ENCODE data around the gene ACTRT2.

GRCh38 chr1:3026124-3026523 is 4.9 kb downstream of the ACTRT2 start:
- TF ChIP-seq, protein P1, sequence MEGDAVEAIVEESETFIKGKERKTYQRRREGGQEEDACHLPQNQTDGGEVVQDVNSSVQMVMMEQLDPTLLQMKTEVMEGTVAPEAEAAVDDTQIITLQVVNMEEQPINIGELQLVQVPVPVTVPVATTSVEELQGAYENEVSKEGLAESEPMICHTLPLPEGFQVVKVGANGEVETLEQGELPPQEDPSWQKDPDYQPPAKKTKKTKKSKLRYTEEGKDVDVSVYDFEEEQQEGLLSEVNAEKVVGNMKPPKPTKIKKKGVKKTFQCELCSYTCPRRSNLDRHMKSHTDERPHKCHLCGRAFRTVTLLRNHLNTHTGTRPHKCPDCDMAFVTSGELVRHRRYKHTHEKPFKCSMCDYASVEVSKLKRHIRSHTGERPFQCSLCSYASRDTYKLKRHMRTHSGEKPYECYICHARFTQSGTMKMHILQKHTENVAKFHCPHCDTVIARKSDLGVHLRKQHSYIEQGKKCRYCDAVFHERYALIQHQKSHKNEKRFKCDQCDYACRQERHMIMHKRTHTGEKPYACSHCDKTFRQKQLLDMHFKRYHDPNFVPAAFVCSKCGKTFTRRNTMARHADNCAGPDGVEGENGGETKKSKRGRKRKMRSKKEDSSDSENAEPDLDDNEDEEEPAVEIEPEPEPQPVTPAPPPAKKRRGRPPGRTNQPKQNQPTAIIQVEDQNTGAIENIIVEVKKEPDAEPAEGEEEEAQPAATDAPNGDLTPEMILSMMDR (IDR thresholded peaks at IDR 0.05) = peak in 1 of 2 donors; percentile 12
- TF ChIP-seq POLR2AphosphoS5 (IDR thresholded peaks at IDR 0.05) = no peak

Data from suprapubic skin (tissue), 3 donors.